ENCODE measurements around the gene NRXN3. TPM values are rescaled to one million over a fixed set of nuclear protein-coding genes. Genes with fewer than 3 reads are reported as not detected.

The NRXN3 gene
- total and polyA plus RNA-seq, 2 donors (not counting 1 experiment from before 2014, with no cell fraction given) = 0.83 to 34.6 TPM

DNA sequence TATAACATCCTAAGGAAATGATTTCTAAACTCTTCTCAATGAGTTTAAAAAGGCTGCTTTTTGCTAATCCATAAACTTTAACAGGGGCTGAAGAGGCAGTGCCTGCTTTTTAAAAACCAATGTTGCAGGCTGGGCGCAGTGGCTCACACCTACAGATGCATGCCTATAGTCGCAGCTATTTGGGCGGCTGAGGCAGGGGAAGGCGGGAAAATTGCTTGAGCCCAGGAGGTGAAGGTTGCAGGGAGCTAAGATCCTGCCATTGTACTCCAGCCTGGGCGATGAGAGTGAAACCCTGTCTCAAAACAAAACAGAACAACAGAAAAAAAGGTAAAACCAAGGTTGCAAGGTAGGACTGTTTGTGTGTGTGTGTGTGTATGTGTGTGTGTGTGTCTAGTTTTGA lies 1509.9 kb downstream of the NRXN3 start:
- no peak overlapping the region for H3K27ac ChIP-seq (ENCODE audit: insufficient read depth, low read length)
- H3K9me3 ChIP-seq (ENCODE audit: control insufficient read depth, insufficient read depth, low read depth, low read length) = no peaks in the 10 kb centered on the region
- no peak overlapping the region for H2AFZ ChIP-seq (ENCODE audit: low read length)
- H3K79me2 ChIP-seq (ENCODE audit: control insufficient read depth, insufficient read depth, low read length) = no peaks in the 10 kb centered on the region
- DNase-seq (ENCODE audit: low read depth in 2 of 2) = no peak
- H3K9ac ChIP-seq (ENCODE audit: insufficient read depth, low read length) = no peak overlapping the region
- H3K27me3 ChIP-seq (ENCODE audit: control insufficient read depth, insufficient read depth, low read length) = no peaks in the 10 kb centered on the region
- no peaks in the 10 kb centered on the region for H3K4me1 ChIP-seq (ENCODE audit: control insufficient read depth, extremely low read depth, insufficient read depth, low read length)
- H3K4me3 ChIP-seq (replicated peaks in 1 of 4; ENCODE audit: control extremely low read depth in 1 of 4, insufficient read depth in 1 of 4, low read depth in 3 of 4, low read length in 4 of 4) = no peak overlapping the region
- H3K4me2 ChIP-seq (ENCODE audit: extremely low read depth, insufficient read depth, low read length) = no peak overlapping the region
- TF ChIP-seq, protein P1, sequence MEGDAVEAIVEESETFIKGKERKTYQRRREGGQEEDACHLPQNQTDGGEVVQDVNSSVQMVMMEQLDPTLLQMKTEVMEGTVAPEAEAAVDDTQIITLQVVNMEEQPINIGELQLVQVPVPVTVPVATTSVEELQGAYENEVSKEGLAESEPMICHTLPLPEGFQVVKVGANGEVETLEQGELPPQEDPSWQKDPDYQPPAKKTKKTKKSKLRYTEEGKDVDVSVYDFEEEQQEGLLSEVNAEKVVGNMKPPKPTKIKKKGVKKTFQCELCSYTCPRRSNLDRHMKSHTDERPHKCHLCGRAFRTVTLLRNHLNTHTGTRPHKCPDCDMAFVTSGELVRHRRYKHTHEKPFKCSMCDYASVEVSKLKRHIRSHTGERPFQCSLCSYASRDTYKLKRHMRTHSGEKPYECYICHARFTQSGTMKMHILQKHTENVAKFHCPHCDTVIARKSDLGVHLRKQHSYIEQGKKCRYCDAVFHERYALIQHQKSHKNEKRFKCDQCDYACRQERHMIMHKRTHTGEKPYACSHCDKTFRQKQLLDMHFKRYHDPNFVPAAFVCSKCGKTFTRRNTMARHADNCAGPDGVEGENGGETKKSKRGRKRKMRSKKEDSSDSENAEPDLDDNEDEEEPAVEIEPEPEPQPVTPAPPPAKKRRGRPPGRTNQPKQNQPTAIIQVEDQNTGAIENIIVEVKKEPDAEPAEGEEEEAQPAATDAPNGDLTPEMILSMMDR (conservative IDR thresholded peaks at IDR 0.05 in 1 of 2, IDR thresholded peaks at IDR 0.05 in 1 of 2; ENCODE audit: low read depth in 1 of 2, low read length in 2 of 2) = no peak
- no peak for TF ChIP-seq EZH2 (IDR thresholded peaks at IDR 0.05; ENCODE audit: low read length, missing control alignments)
- no peaks in the 10 kb centered on the region for H3K36me3 ChIP-seq (ENCODE audit: control insufficient read depth, insufficient read depth, low read length)
- no peaks in the 10 kb centered on the region for H4K20me1 ChIP-seq (ENCODE audit: control insufficient read depth, extremely low read depth, insufficient read depth, low read length)

DNA sequence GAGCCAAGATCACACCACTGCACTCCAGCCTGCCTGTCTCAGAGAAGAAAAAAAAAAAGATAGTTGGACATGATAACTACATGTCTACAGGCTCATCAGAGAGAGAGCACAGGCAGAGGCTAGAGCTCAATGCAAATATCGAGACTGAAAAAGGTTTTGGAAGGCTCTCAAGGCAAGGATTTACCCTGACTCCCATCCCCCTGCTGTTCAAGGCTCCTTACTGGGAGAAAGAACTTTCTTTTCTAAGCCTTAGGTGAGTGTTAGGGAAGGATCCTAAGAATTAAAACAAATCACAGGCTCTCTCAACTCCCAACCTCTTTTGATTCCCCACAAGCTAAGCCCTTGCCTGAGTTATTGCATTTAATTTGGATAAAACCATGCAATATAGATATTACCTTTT lies 1516.0 kb downstream of the NRXN3 start:
- no peaks in the 10 kb centered on the region for H3K4me1 ChIP-seq (ENCODE audit: control insufficient read depth, extremely low read depth, insufficient read depth, low read length)
- no peak overlapping the region for H3K4me2 ChIP-seq (ENCODE audit: extremely low read depth, insufficient read depth, low read length)
- H3K9ac ChIP-seq (ENCODE audit: insufficient read depth, low read length) = no peak overlapping the region
- no peaks in the 10 kb centered on the region for H3K9me3 ChIP-seq (ENCODE audit: control insufficient read depth, insufficient read depth, low read depth, low read length)
- DNase-seq (ENCODE audit: low read depth in 2 of 2) = no peak
- H3K79me2 ChIP-seq (ENCODE audit: control insufficient read depth, insufficient read depth, low read length) = no peaks in the 10 kb centered on the region
- no peaks in the 10 kb centered on the region for H4K20me1 ChIP-seq (ENCODE audit: control insufficient read depth, extremely low read depth, insufficient read depth, low read length)
- no peak for TF ChIP-seq EZH2 (IDR thresholded peaks at IDR 0.05; ENCODE audit: low read length, missing control alignments)
- TF ChIP-seq, protein P1 (conservative IDR thresholded peaks at IDR 0.05 in 1 of 2, IDR thresholded peaks at IDR 0.05 in 1 of 2; ENCODE audit: low read depth in 1 of 2, low read length in 2 of 2) = no peak
- no peaks in the 10 kb centered on the region for H3K27me3 ChIP-seq (ENCODE audit: control insufficient read depth, insufficient read depth, low read length)
- no peak overlapping the region for H3K4me3 ChIP-seq (replicated peaks in 1 of 4; ENCODE audit: control extremely low read depth in 1 of 4, insufficient read depth in 1 of 4, low read depth in 3 of 4, low read length in 4 of 4)
- H3K27ac ChIP-seq (ENCODE audit: insufficient read depth, low read length) = no peak overlapping the region
- no peak overlapping the region for H2AFZ ChIP-seq (ENCODE audit: low read length)
- H3K36me3 ChIP-seq (ENCODE audit: control insufficient read depth, insufficient read depth, low read length) = no peaks in the 10 kb centered on the region

DNA sequence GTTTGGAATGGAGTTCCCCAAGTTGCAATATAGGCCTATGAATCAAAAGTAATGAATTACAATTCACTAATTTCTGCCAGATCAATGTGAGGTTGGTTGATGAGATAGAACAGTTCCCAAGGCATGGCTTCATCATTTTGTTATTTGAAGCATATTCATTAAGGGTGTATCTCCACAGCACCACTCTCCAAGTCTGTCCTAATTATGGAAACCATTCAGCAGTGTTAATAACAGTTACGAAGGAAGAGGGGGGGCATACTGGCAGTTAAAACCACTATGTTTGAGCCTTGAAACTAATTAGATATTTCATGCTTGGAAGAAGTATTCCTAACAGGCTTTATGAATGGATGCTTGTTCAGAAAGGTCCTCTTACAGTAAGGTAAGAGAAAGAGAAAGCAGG lies 1520.8 kb downstream of the NRXN3 start:
- DNase-seq (ENCODE audit: low read depth in 2 of 2) = no peak
- Histone ChIP-seq H3K4me3 (replicated peaks in 1 of 4; ENCODE audit: control extremely low read depth in 1 of 4, insufficient read depth in 1 of 4, low read depth in 3 of 4, low read length in 4 of 4) (no peak overlapping the region), H3K4me1 (ENCODE audit: control insufficient read depth, extremely low read depth, insufficient read depth, low read length) (no peaks in the 10 kb centered on the region), H2AFZ (ENCODE audit: low read length) (no peak overlapping the region), H3K27me3 (ENCODE audit: control insufficient read depth, insufficient read depth, low read length) (no peaks in the 10 kb centered on the region), H3K9me3 (ENCODE audit: control insufficient read depth, insufficient read depth, low read depth, low read length) (no peaks in the 10 kb centered on the region), H3K27ac (ENCODE audit: insufficient read depth, low read length) (no peak overlapping the region), H3K9ac (ENCODE audit: insufficient read depth, low read length) (no peak overlapping the region), H3K4me2 (ENCODE audit: extremely low read depth, insufficient read depth, low read length) (no peak overlapping the region), H3K79me2 (ENCODE audit: control insufficient read depth, insufficient read depth, low read length) (no peaks in the 10 kb centered on the region), H4K20me1 (ENCODE audit: control insufficient read depth, extremely low read depth, insufficient read depth, low read length) (no peaks in the 10 kb centered on the region), H3K36me3 (ENCODE audit: control insufficient read depth, insufficient read depth, low read length) (no peaks in the 10 kb centered on the region)
- TF ChIP-seq, protein P1 (conservative IDR thresholded peaks at IDR 0.05 in 1 of 2, IDR thresholded peaks at IDR 0.05 in 1 of 2; ENCODE audit: low read depth in 1 of 2, low read length in 2 of 2) = no peak
- no peak for TF ChIP-seq EZH2 (IDR thresholded peaks at IDR 0.05; ENCODE audit: low read length, missing control alignments)

All from fibroblast of lung (primary cell).